ENCODE measurements around the gene KCNIP3.

Gene KCNIP3

DNA sequence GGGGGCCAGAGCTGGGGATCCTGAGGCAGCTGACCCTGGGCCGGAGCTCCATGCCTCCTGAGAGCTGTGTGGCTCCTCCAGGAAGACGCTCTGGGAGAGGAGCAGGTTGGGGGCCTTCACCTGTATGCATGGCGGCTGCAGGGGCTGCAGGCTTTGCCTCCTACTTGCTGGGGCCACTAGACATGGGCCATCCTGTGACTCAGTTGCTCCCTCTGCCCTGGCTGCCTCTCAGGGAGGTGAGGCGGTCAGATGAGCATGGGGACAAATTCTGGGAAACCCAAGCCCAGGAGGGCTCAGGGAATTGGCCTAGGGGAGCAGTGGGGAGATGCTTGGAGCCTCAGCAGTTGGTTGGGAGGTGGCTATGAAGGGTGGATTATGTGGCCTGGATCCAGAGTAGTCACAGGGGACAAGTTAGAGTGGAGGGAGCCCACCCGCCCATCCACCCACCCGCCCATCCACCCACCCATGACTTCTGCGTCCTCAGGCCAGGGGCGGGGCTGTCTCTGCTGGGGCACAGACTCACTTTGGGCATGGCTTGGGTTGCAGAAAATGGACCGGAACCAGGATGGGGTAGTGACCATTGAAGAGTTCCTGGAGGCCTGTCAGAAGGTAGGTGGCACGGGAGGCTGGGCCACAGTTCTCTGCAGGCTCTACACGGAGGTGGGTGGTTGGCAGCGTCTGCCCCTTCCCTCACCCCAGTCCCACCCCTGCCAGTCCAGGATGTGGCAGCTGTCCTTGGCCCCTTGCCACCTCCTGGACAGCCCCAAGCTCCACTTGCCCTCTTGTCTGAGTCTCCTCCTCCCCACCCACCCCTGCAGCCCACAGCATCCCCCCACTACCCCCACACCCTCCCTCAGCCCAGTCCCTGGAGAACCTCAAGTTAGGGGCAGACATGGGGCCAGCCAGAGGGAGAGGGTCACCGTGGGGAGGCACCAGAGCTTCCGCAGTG, 85.8 kb downstream of the KCNIP3 start:
- no peak overlapping the region for H3K4me3 ChIP-seq (ENCODE audit: low read depth in 1 of 5, low read length in 5 of 5)
- H3K9ac ChIP-seq (ENCODE audit: low read length in 5 of 5) = no peak overlapping the region
- peaks cover 0 to 18% (median 12%) of the 10 kb centered on the region in 5 donors for H3K27me3 ChIP-seq (ENCODE audit: control insufficient read depth in 5 of 5, insufficient read depth in 4 of 5, low read length in 5 of 5)
- H3K9me3 ChIP-seq (ENCODE audit: control insufficient read depth in 5 of 5, low read length in 5 of 5) = no peaks in the 10 kb centered on the region
- H3K27ac ChIP-seq (ENCODE audit: low read depth, low read length) = no peak overlapping the region
- no peaks in the 10 kb centered on the region for H3K36me3 ChIP-seq (ENCODE audit: control insufficient read depth in 5 of 5, insufficient read depth in 5 of 5, low read length in 5 of 5)
- H3K4me1 ChIP-seq (ENCODE audit: control insufficient read depth in 5 of 5, insufficient read depth in 5 of 5, low read length in 5 of 5) = peaks cover 0 to 7% (median 6%) of the 10 kb centered on the region in 5 donors

DNA sequence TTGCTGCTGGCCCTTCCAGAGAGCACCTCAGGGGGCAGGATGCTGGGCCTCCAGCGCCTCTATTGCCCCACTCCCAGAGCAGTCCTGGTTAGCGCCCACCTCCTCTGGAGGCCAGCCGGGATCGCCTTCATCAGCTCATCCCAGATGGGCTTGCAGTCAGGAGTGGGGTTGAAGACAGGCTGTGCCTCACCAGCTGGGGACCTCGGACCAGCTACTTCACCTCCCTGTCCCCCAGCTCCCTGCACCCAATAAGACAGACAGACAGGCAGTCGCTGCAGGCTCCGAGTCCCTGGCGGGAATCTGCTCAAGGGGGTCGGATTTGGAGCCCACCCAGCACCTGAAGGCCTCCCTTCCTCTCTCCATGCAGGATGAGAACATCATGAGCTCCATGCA, 86.5 kb downstream of the KCNIP3 start:
- Histone ChIP-seq H3K9me3 (ENCODE audit: control insufficient read depth in 5 of 5, low read length in 5 of 5) (no peaks in the 10 kb centered on the region), H3K27ac (ENCODE audit: low read depth, low read length) (no peak overlapping the region), H3K36me3 (ENCODE audit: control insufficient read depth in 5 of 5, insufficient read depth in 5 of 5, low read length in 5 of 5) (no peaks in the 10 kb centered on the region), H3K4me1 (ENCODE audit: control insufficient read depth in 5 of 5, insufficient read depth in 5 of 5, low read length in 5 of 5) (peaks cover 0 to 7% (median 6%) of the 10 kb centered on the region in 5 donors), H3K4me3 (ENCODE audit: low read depth in 1 of 5, low read length in 5 of 5) (no peak overlapping the region), H3K9ac (ENCODE audit: low read length in 5 of 5) (no peak overlapping the region), H3K27me3 (ENCODE audit: control insufficient read depth in 5 of 5, insufficient read depth in 4 of 5, low read length in 5 of 5) (peaks cover 0 to 21% (median 12%) of the 10 kb centered on the region in 5 donors)

DNA sequence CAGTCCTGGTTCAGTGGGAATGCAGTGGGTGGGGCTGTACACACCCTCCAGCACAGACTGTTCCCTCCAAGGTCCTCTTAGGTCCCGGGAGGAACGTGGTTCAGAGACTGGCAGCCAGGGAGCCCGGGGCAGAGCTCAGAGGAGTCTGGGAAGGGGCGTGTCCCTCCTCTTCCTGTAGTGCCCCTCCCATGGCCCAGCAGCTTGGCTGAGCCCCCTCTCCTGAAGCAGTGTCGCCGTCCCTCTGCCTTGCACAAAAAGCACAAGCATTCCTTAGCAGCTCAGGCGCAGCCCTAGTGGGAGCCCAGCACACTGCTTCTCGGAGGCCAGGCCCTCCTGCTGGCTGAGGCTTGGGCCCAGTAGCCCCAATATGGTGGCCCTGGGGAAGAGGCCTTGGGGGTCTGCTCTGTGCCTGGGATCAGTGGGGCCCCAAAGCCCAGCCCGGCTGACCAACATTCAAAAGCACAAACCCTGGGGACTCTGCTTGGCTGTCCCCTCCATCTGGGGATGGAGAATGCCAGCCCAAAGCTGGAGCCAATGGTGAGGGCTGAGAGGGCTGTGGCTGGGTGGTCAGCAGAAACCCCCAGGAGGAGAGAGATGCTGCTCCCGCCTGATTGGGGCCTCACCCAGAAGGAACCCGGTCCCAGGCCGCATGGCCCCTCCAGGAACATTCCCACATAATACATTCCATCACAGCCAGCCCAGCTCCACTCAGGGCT, 87.9 kb downstream of the KCNIP3 start:
- no peak overlapping the region for H3K27ac ChIP-seq (ENCODE audit: low read depth, low read length)
- peaks cover 0 to 21% (median 12%) of the 10 kb centered on the region in 5 donors for H3K27me3 ChIP-seq (ENCODE audit: control insufficient read depth in 5 of 5, insufficient read depth in 4 of 5, low read length in 5 of 5)
- H3K4me3 ChIP-seq (ENCODE audit: low read depth in 1 of 5, low read length in 5 of 5) = no peak overlapping the region
- no peaks in the 10 kb centered on the region for H3K9me3 ChIP-seq (ENCODE audit: control insufficient read depth in 5 of 5, low read length in 5 of 5)
- no peaks in the 10 kb centered on the region for H3K36me3 ChIP-seq (ENCODE audit: control insufficient read depth in 5 of 5, insufficient read depth in 5 of 5, low read length in 5 of 5)
- H3K9ac ChIP-seq (ENCODE audit: low read length in 5 of 5) = no peak overlapping the region
- peaks cover 0 to 17% (median 15%) of the 10 kb centered on the region in 5 donors for H3K4me1 ChIP-seq (ENCODE audit: control insufficient read depth in 5 of 5, insufficient read depth in 5 of 5, low read length in 5 of 5)

DNA sequence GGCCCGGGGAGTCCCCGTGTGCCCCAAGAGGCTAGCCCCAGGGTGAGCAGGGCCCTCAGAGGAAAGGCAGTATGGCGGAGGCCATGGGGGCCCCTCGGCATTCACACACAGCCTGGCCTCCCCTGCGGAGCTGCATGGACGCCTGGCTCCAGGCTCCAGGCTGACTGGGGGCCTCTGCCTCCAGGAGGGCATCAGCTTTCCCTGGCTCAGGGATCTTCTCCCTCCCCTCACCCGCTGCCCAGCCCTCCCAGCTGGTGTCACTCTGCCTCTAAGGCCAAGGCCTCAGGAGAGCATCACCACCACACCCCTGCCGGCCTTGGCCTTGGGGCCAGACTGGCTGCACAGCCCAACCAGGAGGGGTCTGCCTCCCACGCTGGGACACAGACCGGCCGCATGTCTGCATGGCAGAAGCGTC, 88.4 kb downstream of the KCNIP3 start:
- Histone ChIP-seq H3K4me1 (ENCODE audit: control insufficient read depth in 5 of 5, insufficient read depth in 5 of 5, low read length in 5 of 5) (peaks cover 0 to 17% (median 15%) of the 10 kb centered on the region in 5 donors), H3K4me3 (ENCODE audit: low read depth in 1 of 5, low read length in 5 of 5) (no peak overlapping the region), H3K27ac (ENCODE audit: low read depth, low read length) (no peak overlapping the region), H3K9me3 (ENCODE audit: control insufficient read depth in 5 of 5, low read length in 5 of 5) (no peaks in the 10 kb centered on the region), H3K9ac (ENCODE audit: low read length in 5 of 5) (no peak overlapping the region), H3K27me3 (ENCODE audit: control insufficient read depth in 5 of 5, insufficient read depth in 4 of 5, low read length in 5 of 5) (peaks cover 0 to 21% (median 12%) of the 10 kb centered on the region in 5 donors), H3K36me3 (ENCODE audit: control insufficient read depth in 5 of 5, insufficient read depth in 5 of 5, low read length in 5 of 5) (no peaks in the 10 kb centered on the region)

DNA sequence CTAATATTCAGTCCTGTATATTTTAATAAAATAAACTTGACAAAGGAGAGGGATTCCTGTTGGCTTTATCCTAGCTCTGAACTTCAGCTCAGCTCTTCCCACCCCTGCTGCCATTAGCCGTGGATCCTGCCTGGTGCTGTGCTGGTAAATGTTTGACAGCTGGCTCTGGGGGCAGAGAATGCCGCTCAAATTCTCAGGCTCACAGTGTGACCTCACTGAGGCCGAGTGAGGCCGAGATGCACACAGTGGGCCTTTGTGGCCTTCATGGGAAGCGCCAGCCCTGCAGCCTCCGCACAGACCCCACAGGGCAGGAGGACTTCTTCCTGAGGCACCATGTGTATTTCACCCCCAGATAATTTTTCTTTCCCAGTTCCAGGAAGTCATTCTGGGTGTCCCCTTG, 88.9 kb downstream of the KCNIP3 start:
- Histone ChIP-seq H3K4me1 (ENCODE audit: control insufficient read depth in 5 of 5, insufficient read depth in 5 of 5, low read length in 5 of 5) (peaks cover 0 to 17% (median 15%) of the 10 kb centered on the region in 5 donors), H3K27ac (ENCODE audit: low read depth, low read length) (no peak overlapping the region), H3K9me3 (ENCODE audit: control insufficient read depth in 5 of 5, low read length in 5 of 5) (no peaks in the 10 kb centered on the region), H3K36me3 (ENCODE audit: control insufficient read depth in 5 of 5, insufficient read depth in 5 of 5, low read length in 5 of 5) (no peaks in the 10 kb centered on the region), H3K9ac (ENCODE audit: low read length in 5 of 5) (no peak overlapping the region), H3K27me3 (ENCODE audit: control insufficient read depth in 5 of 5, insufficient read depth in 4 of 5, low read length in 5 of 5) (peaks cover 0 to 21% (median 12%) of the 10 kb centered on the region in 5 donors), H3K4me3 (ENCODE audit: low read depth in 1 of 5, low read length in 5 of 5) (no peak overlapping the region)

DNA sequence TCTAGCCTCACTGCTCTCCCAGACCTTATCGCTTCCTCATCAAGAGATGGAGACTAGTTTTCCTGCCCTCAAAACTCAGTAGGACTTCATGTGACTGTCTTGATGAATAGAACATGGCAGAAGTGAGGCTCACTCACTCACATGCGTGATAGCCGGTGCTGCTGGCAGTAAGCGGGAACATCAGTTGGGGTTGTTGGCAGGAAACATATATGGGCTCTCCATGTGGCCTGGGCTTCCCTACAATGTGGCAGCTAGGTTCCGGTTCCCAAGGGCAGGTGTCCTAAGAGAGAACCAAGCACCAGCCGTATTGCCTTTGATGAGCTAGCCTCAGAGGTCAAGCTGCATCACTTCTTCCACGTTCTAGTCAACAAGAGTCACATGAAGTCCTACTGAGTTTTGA, 90.2 kb downstream of the KCNIP3 start:
- Histone ChIP-seq H3K27ac (ENCODE audit: low read depth, low read length) (no peak overlapping the region), H3K9me3 (ENCODE audit: control insufficient read depth in 5 of 5, low read length in 5 of 5) (no peaks in the 10 kb centered on the region), H3K36me3 (ENCODE audit: control insufficient read depth in 5 of 5, insufficient read depth in 5 of 5, low read length in 5 of 5) (no peaks in the 10 kb centered on the region), H3K9ac (ENCODE audit: low read length in 5 of 5) (no peak overlapping the region), H3K27me3 (ENCODE audit: control insufficient read depth in 5 of 5, insufficient read depth in 4 of 5, low read length in 5 of 5) (peaks cover 0 to 21% (median 12%) of the 10 kb centered on the region in 5 donors), H3K4me3 (ENCODE audit: low read depth in 1 of 5, low read length in 5 of 5) (no peak overlapping the region), H3K4me1 (ENCODE audit: control insufficient read depth in 5 of 5, insufficient read depth in 5 of 5, low read length in 5 of 5) (peaks cover 0 to 23% (median 17%) of the 10 kb centered on the region in 5 donors)

DNA sequence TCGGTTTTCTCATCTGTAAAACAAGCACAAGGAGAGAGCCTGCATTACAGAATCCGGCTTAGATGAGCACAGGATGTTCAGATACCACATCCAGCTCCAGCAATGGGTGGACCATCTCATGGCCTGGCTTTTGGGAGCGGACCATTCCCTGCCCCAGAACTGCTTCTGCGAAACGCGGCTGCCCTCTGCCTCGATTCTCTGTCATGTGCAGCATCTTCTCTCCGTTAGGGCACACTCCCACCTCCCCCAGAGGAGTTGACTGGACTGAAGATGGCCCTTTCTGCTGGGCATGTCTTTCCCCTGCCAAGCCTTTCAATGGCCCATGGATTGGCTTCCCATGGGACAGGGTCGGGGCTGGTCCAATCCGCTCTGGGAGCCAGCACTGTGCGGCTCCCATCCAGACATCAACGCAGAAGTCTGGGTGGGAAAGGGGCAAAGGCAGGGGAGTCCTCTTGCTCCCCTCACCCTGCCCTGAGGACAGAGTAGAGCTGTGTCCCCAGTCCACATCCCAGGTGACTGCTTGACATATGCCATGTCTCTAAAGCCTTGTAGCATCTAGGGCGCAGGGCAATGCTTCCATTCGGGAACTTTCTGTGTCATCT, 91.0 kb downstream of the KCNIP3 start:
- H3K4me3 ChIP-seq (ENCODE audit: low read depth in 1 of 5, low read length in 5 of 5) = no peak overlapping the region
- peaks cover 0 to 21% (median 12%) of the 10 kb centered on the region in 5 donors for H3K27me3 ChIP-seq (ENCODE audit: control insufficient read depth in 5 of 5, insufficient read depth in 4 of 5, low read length in 5 of 5)
- no peaks in the 10 kb centered on the region for H3K9me3 ChIP-seq (ENCODE audit: control insufficient read depth in 5 of 5, low read length in 5 of 5)
- H3K27ac ChIP-seq (ENCODE audit: low read depth, low read length) = no peak overlapping the region
- no peak overlapping the region for H3K9ac ChIP-seq (ENCODE audit: low read length in 5 of 5)
- H3K4me1 ChIP-seq (ENCODE audit: control insufficient read depth in 5 of 5, insufficient read depth in 5 of 5, low read length in 5 of 5) = peaks cover 0 to 24% (median 17%) of the 10 kb centered on the region in 5 donors
- no peaks in the 10 kb centered on the region for H3K36me3 ChIP-seq (ENCODE audit: control insufficient read depth in 5 of 5, insufficient read depth in 5 of 5, low read length in 5 of 5)

DNA sequence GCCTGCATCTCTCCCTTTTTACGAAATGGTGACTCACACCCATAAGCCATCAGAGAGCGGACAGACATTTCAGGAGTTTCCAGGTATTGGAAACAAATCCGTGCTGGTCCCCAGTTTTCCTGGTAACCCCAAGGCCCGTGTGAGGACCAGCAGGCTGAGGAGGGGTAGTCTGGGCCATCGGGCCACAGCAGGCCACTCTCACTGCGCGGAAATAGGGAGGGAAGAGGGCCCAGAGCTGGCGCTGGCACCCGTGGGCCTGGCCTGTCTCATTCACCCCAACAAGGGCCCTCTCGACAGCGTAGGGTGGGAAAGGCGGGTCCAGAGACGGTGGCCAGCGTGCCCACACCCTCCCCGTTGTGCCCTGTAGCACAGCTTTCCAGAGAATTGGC, 91.7 kb downstream of the KCNIP3 start:
- no peaks in the 10 kb centered on the region for H3K9me3 ChIP-seq (ENCODE audit: control insufficient read depth in 5 of 5, low read length in 5 of 5)
- H3K4me3 ChIP-seq (ENCODE audit: low read depth in 1 of 5, low read length in 5 of 5) = peak overlapping the region in 2 of 5 donors; percentile 47 to 60
- no peaks in the 10 kb centered on the region for H3K36me3 ChIP-seq (ENCODE audit: control insufficient read depth in 5 of 5, insufficient read depth in 5 of 5, low read length in 5 of 5)
- peak overlapping the region in 1 of 5 donors; percentile 65 for H3K9ac ChIP-seq (ENCODE audit: low read length in 5 of 5)
- H3K27me3 ChIP-seq (ENCODE audit: control insufficient read depth in 5 of 5, insufficient read depth in 4 of 5, low read length in 5 of 5) = peaks cover 0 to 18% (median 10%) of the 10 kb centered on the region in 5 donors
- H3K4me1 ChIP-seq (ENCODE audit: control insufficient read depth in 5 of 5, insufficient read depth in 5 of 5, low read length in 5 of 5) = peaks cover 0 to 24% (median 17%) of the 10 kb centered on the region in 5 donors
- H3K27ac ChIP-seq (ENCODE audit: low read depth, low read length) = no peak overlapping the region

DNA sequence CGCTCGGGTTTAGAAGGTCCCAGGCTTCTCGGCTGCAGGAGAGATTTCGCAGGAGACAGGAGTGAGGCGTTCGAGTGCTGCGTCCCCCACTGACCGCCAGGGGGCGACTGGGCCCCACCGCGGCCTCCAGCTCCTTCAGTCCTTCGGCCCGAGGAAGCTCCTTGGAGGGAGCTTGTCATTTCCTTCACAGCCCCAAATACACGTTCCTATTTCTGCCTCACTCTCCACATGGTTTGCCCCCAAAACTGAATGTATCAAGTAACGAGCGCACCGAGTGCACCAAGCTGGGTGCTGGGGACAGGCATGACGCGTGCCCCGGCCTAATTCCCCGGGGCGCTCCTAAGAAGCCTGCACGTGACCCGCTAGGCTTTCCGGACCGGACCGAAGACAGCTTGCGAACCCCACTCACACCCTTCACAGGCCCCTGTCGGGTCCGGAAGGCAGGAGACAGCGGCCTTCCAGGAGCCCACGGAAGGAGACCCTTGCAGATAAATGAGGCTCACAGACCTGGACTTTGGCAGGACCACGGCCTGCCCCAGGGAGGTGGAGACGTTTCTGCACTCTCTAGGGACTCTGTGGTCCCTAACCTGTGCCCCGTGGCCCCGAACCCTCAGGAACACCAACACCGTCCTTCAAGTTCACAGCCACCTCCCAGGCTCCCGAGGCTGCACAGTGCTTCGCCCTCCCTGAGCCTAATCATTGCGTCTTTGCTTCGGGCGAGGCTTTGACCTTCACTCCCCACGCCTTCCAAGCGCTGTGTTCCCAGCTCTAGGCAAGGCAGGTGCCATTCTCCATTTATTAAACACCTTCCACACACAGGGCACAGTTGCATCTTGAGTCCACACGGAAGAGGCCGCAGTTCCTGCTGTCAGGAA, 92.3 kb downstream of the KCNIP3 start:
- Histone ChIP-seq H3K9me3 (ENCODE audit: control insufficient read depth in 5 of 5, low read length in 5 of 5) (no peaks in the 10 kb centered on the region), H3K9ac (ENCODE audit: low read length in 5 of 5) (peak overlapping the region in 1 of 5 donors; percentile 65), H3K36me3 (ENCODE audit: control insufficient read depth in 5 of 5, insufficient read depth in 5 of 5, low read length in 5 of 5) (no peaks in the 10 kb centered on the region), H3K27ac (ENCODE audit: low read depth, low read length) (no peak overlapping the region), H3K27me3 (ENCODE audit: control insufficient read depth in 5 of 5, insufficient read depth in 4 of 5, low read length in 5 of 5) (peaks cover 0 to 17% (median 7%) of the 10 kb centered on the region in 5 donors), H3K4me1 (ENCODE audit: control insufficient read depth in 5 of 5, insufficient read depth in 5 of 5, low read length in 5 of 5) (peaks cover 0 to 22% (median 13%) of the 10 kb centered on the region in 5 donors), H3K4me3 (ENCODE audit: low read depth in 1 of 5, low read length in 5 of 5) (peak overlapping the region in 4 of 5 donors; percentile 44 to 60 (median 52))

Measured in subcutaneous abdominal adipose tissue (tissue), 5 donors.